ENCODE data around the gene SUGP2.

- TF ChIP-seq, protein P1, sequence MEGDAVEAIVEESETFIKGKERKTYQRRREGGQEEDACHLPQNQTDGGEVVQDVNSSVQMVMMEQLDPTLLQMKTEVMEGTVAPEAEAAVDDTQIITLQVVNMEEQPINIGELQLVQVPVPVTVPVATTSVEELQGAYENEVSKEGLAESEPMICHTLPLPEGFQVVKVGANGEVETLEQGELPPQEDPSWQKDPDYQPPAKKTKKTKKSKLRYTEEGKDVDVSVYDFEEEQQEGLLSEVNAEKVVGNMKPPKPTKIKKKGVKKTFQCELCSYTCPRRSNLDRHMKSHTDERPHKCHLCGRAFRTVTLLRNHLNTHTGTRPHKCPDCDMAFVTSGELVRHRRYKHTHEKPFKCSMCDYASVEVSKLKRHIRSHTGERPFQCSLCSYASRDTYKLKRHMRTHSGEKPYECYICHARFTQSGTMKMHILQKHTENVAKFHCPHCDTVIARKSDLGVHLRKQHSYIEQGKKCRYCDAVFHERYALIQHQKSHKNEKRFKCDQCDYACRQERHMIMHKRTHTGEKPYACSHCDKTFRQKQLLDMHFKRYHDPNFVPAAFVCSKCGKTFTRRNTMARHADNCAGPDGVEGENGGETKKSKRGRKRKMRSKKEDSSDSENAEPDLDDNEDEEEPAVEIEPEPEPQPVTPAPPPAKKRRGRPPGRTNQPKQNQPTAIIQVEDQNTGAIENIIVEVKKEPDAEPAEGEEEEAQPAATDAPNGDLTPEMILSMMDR (IDR thresholded peaks at IDR 0.05; ENCODE audit: borderline replicate concordance, extremely low read depth, low read length, poor library complexity, severe bottlenecking) = no peak
- no peak for TF ChIP-seq EZH2 (IDR thresholded peaks at IDR 0.05; ENCODE audit: borderline replicate concordance, low read depth, low read length, severe bottlenecking)
These were observed 41.0 kb upstream of the SUGP2 start for GRCh38 chr19:19074196-19074882.

Data from DND-41 (cell line).